ENCODE results near the gene RFLNA.
A peak's percentile ranks its signal among the peaks of the same experiment; 100 is the strongest.

The RFLNA gene

GRCh38 chr12:124304314-124304790 is 9.5 kb downstream of the RFLNA start:
- no peak for DNase-seq

- no peak for DNase-seq
Observed at GRCh38 chr12:124305136-124305535, 10.2 kb downstream of the RFLNA start.

DNA sequence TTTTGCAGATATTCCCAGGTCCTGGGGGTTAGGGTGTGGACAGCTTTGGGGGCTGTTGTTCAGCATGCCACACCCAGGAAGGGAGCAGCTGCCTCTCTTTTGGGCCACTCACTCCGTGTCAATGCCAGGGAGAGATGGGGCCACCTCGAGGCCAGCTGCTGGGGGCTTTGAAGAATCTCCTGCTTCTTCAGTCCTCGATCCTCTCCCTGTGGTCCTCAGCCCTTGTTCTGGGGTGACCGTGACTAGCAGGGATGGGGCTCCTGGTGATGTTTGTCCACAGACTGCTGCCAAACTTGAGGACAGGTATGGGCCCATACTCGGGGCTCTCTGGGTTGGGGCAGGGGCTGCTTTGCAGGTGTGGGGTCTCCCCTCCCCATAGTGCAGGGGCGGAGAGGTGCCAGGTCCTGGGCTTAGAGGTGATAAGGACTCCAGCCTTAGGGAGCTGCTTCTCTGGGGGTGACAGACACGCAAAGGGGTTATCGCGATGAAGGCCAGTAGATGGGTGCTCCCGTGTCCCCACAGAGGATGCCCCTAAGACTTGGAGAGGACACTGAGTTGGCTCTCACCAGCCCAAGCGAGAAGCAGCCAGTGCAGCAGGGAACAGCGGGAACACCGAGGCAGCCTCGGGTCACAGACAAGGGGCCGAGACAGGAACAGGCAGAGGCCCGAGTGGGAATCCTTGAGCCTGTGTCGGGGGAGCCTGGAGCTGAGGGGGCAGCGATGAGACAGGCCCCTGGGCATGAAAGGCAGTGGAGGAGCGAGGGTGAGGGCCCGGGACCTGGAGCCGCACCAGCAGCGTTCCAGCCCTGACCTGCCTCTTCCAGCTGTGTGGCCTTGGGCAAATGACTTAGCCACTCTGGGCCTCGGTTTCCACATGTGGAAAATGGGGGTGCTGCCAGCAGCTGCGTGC is 11.1 kb downstream of the RFLNA start:
- no peak for DNase-seq

- no peak for DNase-seq
Observed at GRCh38 chr12:124306686-124307555, 12.0 kb downstream of the RFLNA start.

GRCh38 chr12:124307556-124307825 is 12.6 kb downstream of the RFLNA start:
- DNase-seq: no peak

- no peak for DNase-seq
Observed at GRCh38 chr12:124308741-124309140, 13.8 kb downstream of the RFLNA start.

DNA sequence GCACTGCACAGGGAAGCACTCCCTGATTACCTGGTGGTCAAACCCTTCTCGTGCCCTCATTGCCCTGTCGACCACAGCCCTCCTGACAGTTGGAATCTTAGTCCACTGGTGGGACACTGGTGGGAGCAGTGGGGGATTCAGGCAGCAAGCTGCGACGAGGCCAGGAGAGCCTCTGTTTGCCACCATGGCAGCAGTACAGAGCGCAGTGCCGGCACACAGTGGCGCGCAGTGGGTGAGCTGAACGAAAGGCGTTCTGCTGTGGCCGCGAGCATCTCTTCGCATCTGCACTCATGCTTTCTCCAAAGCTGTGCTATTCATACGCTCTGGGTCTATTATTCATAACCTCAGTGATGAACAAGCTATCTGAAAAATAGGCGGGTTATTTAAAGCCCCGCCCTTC is 14.3 kb downstream of the RFLNA start:
- DNase-seq: no peak

- no peak for DNase-seq
Observed at GRCh38 chr12:124309744-124310143, 14.9 kb downstream of the RFLNA start.

GRCh38 chr12:124310178-124310577 is 15.3 kb downstream of the RFLNA start:
- no peak for DNase-seq

DNA sequence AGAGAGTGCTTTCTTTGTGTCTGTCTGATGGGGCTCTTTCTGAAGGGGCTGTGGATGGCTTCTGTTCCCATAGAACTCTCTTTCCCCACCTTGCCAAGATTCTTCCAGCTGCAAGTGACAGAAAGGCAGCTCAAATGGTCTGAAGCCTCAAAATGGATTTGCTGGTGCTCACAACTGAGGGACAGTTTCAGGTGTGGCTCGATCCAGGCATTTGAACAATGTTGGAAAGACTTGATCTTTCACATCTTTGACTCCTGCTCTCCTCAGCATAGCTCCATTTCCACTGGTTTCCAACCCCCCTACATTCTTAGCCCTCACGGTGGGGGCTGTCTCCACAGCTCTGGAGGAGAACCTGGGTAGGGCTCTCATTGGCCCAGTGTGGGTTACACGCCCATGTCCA is 15.9 kb downstream of the RFLNA start:
- no peak for DNase-seq

GRCh38 chr12:124311292-124312109 is 16.6 kb downstream of the RFLNA start:
- no peak for DNase-seq

DNA sequence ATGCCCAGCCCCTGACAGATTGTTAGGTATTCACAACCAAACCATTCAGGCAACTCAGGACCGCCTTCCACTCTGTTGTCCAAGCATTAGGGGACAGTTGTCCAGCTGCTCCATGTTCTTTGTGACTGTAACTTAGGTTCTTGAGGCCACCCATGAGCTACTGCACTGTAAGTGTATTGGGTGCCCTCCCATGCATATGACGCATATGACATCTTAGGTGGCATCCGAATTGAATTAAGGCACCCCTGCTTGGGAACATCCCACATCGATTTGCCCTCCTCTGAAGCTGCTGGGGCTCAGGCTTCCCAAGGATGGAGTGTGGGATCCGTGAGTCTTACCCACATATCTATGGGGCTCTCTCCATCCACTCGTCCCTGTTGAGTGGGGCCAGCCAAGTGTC is 17.7 kb downstream of the RFLNA start:
- no peak for DNase-seq

DNA sequence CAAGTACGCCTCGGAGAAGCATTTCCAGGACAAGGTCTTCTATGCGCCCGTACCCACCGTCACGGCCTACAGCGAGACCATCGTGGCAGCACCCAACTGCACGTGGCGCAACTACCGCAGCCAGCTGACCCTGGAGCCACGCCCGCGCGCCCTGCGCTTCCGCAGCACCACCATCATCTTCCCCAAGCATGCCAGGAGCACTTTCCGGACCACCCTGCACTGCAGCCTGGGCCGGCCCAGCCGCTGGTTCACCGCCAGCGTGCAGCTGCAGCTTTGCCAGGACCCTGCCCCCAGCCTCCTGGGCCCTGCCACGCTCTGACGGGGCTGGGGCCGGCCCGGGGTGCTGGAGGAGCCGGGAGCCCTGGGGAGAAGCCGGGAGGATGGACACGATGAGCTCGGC is 19.3 kb downstream of the RFLNA start:
- DNase-seq: no peak

- no peak for DNase-seq
Observed at GRCh38 chr12:124314766-124315165, 19.9 kb downstream of the RFLNA start.

- DNase-seq: no peak
Observed at GRCh38 chr12:124315372-124316044, 20.6 kb downstream of the RFLNA start.

- DNase-seq: no peak
Observed at GRCh38 chr12:124316257-124316900, 21.5 kb downstream of the RFLNA start.

GRCh38 chr12:124317400-124317799 is 22.5 kb downstream of the RFLNA start:
- no peak for DNase-seq

DNA sequence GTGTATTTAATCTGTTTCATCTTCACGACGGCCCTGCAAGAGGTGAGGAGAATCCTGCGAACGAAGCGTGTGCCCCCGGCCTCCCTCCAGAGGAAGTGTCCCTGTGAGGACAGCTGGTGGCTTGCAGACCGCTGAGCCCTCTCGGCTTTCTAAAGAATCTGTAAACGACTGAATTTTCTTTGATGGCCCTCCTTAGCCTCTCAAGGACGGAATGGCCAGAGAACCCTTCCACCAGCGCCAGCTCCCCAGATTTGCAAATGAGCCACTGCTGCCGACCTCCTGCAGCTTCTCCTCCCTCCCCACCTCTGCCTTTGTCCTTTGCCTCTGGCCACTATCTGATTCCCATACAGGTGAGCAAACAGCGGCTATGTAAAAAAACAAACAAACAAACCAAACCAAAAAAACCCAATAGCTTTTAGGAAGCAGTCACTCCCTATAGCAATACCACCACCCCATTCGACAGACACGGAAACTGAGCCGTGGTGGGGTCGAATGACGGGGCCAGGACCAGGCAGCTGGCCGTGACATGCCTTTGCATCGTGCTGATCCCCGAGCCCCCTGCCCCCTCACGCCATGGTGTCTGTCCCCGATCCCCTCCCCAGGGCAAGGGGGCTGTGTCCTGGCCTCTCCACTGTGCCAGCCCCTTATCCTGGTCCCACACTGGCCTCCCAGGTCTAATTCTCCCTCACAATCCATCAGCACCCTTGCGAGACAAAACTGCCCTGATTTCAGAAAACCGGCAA is 23.6 kb downstream of the RFLNA start:
- DNase-seq: no peak

- DNase-seq: no peak
Observed at GRCh38 chr12:124319368-124320050, 24.6 kb downstream of the RFLNA start.

- peak; percentile 31 to 35 for DNase-seq
Observed at GRCh38 chr12:124321040-124321481, 26.2 kb downstream of the RFLNA start.

Data from bone marrow (tissue), 2 donors.